Endodermal cell (in vitro differentiated cells): ENCODE measurements around the gene RNF123. TPM values are rescaled to one million over a fixed set of nuclear protein-coding genes. Genes with fewer than 3 reads are reported as not detected.

Experiments
- DNase-seq: peaks from one replicate; pipeline ENCODE4 v3.0.0-alpha.2; 2017
- H3K27ac ChIP-seq: 2 replicates; pipeline ENCODE4 v1.5.1; 2013; ENCODE audit warnings: mild to moderate bottlenecking, low read depth, low read length, moderate library complexity
- H3K27me3 ChIP-seq: 2 replicates; pipeline ENCODE4 v1.6.1; 2013; ENCODE audit warnings: mild to moderate bottlenecking, low read length, moderate library complexity; ENCODE audit not compliant: insufficient read depth, control insufficient read depth, poor library complexity, severe bottlenecking
- H3K36me3 ChIP-seq: 2 replicates; pipeline ENCODE4 v1.7.0; 2013; ENCODE audit warnings: mild to moderate bottlenecking, low read length, moderate library complexity; ENCODE audit not compliant: control insufficient read depth, insufficient read depth
- H3K4me1 ChIP-seq: one replicate; pipeline ENCODE4 v1.7.0; 2013; ENCODE audit warnings: low read length; ENCODE audit not compliant: control insufficient read depth, insufficient read depth
- H3K4me3 ChIP-seq: 2 replicates; pipeline ENCODE4 v1.5.1; 2013; ENCODE audit warnings: mild to moderate bottlenecking, low read length, moderate library complexity
- H3K9ac ChIP-seq: 2 replicates; pipeline ENCODE4 v1.6.1; 2013; ENCODE audit warnings: mild to moderate bottlenecking, low read length, moderate library complexity; ENCODE audit not compliant: poor library complexity, severe bottlenecking; ENCODE audit errors: extremely low read depth
- H3K9me3 ChIP-seq: 2 replicates; pipeline ENCODE4 v1.6.1; 2013; ENCODE audit warnings: mild to moderate bottlenecking, low read length, moderate library complexity; ENCODE audit not compliant: control insufficient read depth
- H3K27ac Mint-ChIP-seq: 2 replicates; pipeline ENCODE4 v1.8.0; 2020; ENCODE audit warnings: mixed read lengths
- H3K27me3 Mint-ChIP-seq: 2 replicates; pipeline ENCODE4 v1.8.0; 2021; ENCODE audit warnings: mild to moderate bottlenecking, mixed read lengths; ENCODE audit not compliant: insufficient read depth
- H3K36me3 Mint-ChIP-seq: 2 replicates; pipeline ENCODE4 v1.8.0; 2020; ENCODE audit warnings: low read depth, mixed read lengths
- H3K4me1 Mint-ChIP-seq: 2 replicates; pipeline ENCODE4 v1.8.0; 2020; ENCODE audit warnings: mixed read lengths
- H3K4me3 Mint-ChIP-seq: 2 replicates; pipeline ENCODE4 v1.8.0; 2020; ENCODE audit warnings: mild to moderate bottlenecking, moderate library complexity, mixed read lengths
- H3K9me3 Mint-ChIP-seq: 2 replicates; pipeline ENCODE4 v1.8.0; 2020; ENCODE audit warnings: mild to moderate bottlenecking, mixed read lengths
- WGBS, 2 experiments: methylation state at CpG; one replicate each; pipeline versions ENCODE4 v1.1.5 to v1.1.7; 2013; ENCODE audit warnings: missing lambda C conversion rate in 2 of 2, mixed read lengths in 1 of 2; ENCODE audit not compliant: insufficient coverage in 1 of 2, insufficient read length in 1 of 2; 5-methylcytosine and 5-hydroxymethylcytosine counted together
- total RNA-seq, 2 donors: library from RNA; stranded (reverse); fragmentation: NEBNext Ultra II Directional in 1 of 2; extraction: Animal tissue kit (Norgen Biotek cat#: 25700) in 1 of 2; gene quantifications; 2 replicates in 1 of 2; 3 replicates in 1 of 2; pipeline ENCODE4 v1.2.1, GENCODE V29; 2021
- TF ChIP-seq, protein P1 (sequence below): fragments of 200-600 bp; sonication (generic); conservative IDR thresholded peaks from 2 replicates; pipeline ENCODE4 v1.5.0; 2021; ENCODE audit warnings: antibody characterized with exemption, mild to moderate bottlenecking

The RNF123 gene
- total RNA-seq, 2 donors from 2014 or later: 47.3 to 47.6 TPM

DNA sequence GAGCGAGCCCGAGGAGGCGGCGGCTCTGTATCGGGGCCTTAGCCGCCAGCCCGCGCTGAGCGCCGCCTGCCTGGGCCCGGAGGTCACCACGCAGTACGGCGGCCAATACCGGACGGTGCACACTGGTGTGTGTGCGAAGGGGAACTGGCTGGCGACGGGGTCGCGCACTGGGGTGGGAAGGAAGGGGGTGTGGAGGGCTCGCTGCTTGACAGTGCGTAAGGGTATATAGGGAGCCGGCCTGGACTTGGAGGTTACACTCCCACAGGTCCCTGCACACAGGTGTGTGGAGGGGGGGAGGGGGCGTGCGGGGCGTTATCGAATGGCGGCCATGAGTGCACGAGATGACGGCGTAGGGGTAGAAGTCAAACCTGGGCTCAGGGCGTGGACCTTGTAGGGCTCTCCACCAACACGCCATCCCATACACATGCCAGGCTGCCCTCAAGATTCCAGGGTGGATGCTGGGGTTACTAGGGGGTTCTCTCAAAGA, 14.8 kb upstream of the RNF123 start:
- Histone ChIP-seq H3K9ac (peak overlapping the region; percentile 60), H3K4me3 (peak overlapping the region; percentile 82), H3K36me3 (peaks cover 41% of the 10 kb centered on the region), H3K27me3 (no peaks in the 10 kb centered on the region), H3K9me3 (no peaks in the 10 kb centered on the region), H3K4me1 (peaks cover 3% of the 10 kb centered on the region), H3K27ac (no peak overlapping the region)
- H3K27ac Mint-ChIP-seq: peak overlapping the region; percentile 58
- H3K27me3 Mint-ChIP-seq: no peaks in the 10 kb centered on the region
- no peak for DNase-seq
- H3K36me3 Mint-ChIP-seq: peaks cover 28% of the 10 kb centered on the region
- H3K4me1 Mint-ChIP-seq: peaks cover 13% of the 10 kb centered on the region
- WGBS, 2 experiments: 3 to 6% methylated on average over 9 to 34 of the region's 34 CpGs
- TF ChIP-seq, protein P1, sequence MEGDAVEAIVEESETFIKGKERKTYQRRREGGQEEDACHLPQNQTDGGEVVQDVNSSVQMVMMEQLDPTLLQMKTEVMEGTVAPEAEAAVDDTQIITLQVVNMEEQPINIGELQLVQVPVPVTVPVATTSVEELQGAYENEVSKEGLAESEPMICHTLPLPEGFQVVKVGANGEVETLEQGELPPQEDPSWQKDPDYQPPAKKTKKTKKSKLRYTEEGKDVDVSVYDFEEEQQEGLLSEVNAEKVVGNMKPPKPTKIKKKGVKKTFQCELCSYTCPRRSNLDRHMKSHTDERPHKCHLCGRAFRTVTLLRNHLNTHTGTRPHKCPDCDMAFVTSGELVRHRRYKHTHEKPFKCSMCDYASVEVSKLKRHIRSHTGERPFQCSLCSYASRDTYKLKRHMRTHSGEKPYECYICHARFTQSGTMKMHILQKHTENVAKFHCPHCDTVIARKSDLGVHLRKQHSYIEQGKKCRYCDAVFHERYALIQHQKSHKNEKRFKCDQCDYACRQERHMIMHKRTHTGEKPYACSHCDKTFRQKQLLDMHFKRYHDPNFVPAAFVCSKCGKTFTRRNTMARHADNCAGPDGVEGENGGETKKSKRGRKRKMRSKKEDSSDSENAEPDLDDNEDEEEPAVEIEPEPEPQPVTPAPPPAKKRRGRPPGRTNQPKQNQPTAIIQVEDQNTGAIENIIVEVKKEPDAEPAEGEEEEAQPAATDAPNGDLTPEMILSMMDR: no peak
- peak overlapping the region; percentile 84 for H3K4me3 Mint-ChIP-seq
- H3K9me3 Mint-ChIP-seq: no peaks in the 10 kb centered on the region

DNA sequence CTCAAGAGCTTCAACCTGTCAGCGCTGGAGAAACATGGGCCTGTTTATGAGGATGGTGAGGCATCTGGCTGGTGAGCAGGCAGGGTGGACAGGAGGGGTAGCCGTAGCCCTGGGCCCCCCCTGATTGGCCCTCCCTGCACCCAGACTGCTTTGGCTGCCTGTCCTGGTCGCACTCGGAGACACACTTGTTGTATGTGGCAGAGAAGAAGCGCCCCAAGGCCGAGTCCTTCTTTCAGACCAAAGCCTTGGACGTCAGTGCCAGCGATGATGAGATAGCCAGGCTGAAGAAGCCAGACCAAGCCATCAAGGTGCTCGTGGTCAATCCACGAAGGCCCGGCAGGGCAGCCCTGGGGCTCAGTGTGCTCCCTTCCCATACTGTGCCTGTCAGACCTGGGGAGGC, 13.4 kb upstream of the RNF123 start:
- Histone ChIP-seq H3K27me3 (no peaks in the 10 kb centered on the region), H3K27ac (no peak overlapping the region), H3K4me3 (no peak overlapping the region), H3K9ac (no peak overlapping the region), H3K4me1 (peaks cover 3% of the 10 kb centered on the region), H3K36me3 (peaks cover 54% of the 10 kb centered on the region), H3K9me3 (no peaks in the 10 kb centered on the region)
- Mint-ChIP-seq H3K27ac (no peak overlapping the region), H3K9me3 (no peaks in the 10 kb centered on the region), H3K4me3 (peak overlapping the region; percentile 84), H3K36me3 (peaks cover 38% of the 10 kb centered on the region), H3K27me3 (no peaks in the 10 kb centered on the region), H3K4me1 (peaks cover 13% of the 10 kb centered on the region)
- WGBS, 2 experiments: 92 to 96% methylated on average over 10 to 11 of the region's 11 CpGs
- TF ChIP-seq, protein P1: no peak
- no peak for DNase-seq

DNA sequence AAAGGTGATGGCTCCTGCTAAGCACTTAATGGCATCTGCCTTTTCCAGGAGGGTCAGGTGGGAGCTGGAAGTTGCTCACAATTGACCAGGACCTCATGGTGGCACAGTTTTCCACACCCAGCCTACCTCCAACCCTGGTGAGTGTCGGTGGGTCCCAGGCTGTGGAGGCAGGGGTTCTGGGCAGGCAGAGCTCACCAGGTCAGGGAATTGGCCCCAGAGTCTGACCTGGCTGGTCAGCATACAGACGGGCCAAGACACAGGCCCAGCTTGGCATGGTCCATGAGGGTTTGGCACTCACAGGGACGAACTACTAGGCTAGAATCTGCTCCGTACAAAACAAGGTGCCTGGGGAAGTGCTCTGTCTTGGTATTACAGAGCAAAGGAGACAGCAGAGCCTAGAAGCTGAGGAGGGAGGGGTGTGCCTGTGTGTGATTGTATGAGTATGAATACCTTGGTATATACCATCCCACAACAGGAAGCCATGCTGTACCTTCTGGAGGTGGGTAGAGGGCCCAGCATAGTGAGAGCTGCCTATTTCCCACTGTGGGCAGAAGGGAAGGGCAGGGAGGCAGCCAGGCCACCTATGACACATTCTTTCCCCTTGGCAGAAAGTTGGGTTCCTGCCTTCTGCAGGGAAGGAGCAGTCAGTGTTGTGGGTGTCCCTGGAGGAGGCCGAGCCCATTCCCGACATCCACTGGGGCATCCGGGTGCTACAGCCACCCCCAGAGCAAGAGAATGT, 8.7 kb upstream of the RNF123 start:
- no peaks in the 10 kb centered on the region for H3K9me3 ChIP-seq
- H3K27me3 Mint-ChIP-seq: no peaks in the 10 kb centered on the region
- no peaks in the 10 kb centered on the region for H3K4me1 ChIP-seq
- no peak overlapping the region for H3K4me3 Mint-ChIP-seq
- H3K36me3 ChIP-seq: peaks cover 81% of the 10 kb centered on the region
- DNase-seq: no peak
- peaks cover 58% of the 10 kb centered on the region for H3K36me3 Mint-ChIP-seq
- no peak overlapping the region for H3K9ac ChIP-seq
- TF ChIP-seq, protein P1: no peak
- no peak overlapping the region for H3K27ac ChIP-seq
- no peaks in the 10 kb centered on the region for H3K4me1 Mint-ChIP-seq
- no peak overlapping the region for H3K4me3 ChIP-seq
- no peaks in the 10 kb centered on the region for H3K9me3 Mint-ChIP-seq
- WGBS, 2 experiments: 89 to 94% methylated on average over 4 to 7 of the region's 7 CpGs
- no peaks in the 10 kb centered on the region for H3K27me3 ChIP-seq
- no peak overlapping the region for H3K27ac Mint-ChIP-seq
